GM18861 (cell line): ENCODE data around the gene WDR64.
A peak's percentile ranks its signal among the peaks of the same experiment; 100 is the strongest.
"Not testable (repeated sequence)": the region's sequence is repeated elsewhere in the genome, so short reads cannot be mapped to it uniquely, and the experiment has no call there.

ENCODE experiments used
- ATAC-seq: cut with Tn5 transposase; IDR thresholded peaks from one replicate; pipeline ENCODE4 v1.9.1; 2021; ENCODE audit not compliant: unreplicated experiment

The WDR64 gene

DNA sequence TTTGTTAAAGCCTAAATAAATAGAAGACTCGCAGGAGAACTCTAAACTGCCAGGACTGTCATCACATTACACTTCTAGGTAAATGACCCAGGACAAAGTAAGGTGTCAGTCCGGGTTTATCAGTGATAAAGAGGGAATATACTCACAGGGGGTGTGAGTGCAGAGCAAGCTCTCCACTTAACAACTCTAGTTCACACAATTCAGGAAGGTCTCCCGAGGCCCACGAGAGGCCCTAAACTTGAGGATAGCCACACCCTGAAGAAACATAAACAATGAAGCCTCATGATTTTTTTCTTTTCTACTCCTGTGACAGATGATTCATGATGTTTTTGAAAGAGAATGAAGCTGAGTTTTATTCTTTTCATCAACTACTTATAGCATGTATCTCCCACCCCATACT, 130.3 kb downstream of the WDR64 start:
- ATAC-seq = no peak

DNA sequence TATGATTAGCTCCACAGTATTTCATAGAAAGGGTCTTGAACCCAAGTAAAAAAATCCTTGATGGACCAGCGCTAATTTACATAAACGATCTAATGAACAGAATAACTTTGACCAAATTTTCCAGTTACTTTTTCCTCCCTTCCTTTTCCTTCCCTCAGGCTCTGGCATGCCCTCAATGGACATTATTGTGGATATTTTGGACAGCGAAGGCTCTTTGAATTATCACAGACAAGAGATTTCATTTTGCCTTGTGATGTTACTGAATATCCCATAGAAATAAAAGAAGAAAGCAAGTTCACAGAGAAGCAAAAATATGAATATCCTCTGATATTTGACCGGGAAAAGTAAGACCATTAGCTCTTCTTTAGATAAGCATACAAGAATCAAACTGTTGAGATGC, 135.6 kb downstream of the WDR64 start:
- no peak for ATAC-seq

DNA sequence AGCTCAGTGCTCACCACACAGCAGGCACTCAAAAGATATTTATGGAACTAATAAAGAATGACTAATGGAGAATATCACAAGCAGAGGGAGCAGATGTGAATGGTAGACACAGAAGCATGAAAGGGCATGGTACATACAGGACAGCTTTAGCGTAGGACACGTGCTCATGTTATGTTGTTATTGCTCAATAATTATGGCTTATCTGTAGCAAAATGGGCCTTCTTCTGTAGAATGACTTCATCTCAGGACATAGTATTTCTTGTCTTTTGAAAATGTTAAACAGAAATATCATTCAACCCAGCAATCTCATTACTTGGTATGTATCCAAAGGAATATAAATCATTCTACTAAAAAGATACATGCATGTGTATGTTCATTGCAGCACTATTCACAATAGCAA, 137.0 kb downstream of the WDR64 start:
- no peak for ATAC-seq

DNA sequence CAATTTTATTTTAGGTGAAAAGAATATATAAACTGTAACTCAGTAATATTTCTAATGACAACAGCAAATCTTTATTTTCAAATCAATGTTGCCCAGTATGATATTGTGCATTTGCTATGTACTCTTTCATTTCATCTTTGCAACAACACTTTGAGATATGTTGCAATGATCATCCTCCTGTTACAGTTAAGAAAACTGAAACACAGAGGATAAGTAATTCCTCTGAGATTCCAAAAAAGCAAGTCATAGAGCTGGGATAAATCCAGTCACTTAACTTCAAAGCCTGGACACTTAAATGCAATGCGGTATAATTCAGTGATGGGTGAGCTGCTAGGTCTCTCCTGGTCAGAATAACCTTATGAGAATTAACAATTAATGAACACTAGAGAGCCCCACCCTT, 147.3 kb downstream of the WDR64 start:
- ATAC-seq = no peak

DNA sequence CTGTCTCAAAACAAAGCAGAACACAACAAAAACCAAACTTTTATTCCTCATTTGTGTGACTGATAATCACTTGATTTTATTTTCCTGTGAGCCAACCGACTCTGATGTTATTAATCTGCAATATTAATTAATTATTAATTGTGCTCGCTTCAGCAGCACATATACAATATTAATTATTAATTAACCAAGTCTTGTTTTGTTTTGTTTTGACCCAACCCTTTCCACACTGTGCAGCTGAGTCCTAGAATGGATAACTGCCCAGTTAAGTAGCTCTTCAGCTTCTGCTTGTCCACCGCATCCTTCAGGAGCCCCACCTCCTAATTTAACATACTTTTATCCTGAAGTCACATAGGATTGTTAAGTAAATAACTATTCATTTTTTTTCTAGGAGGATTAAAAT, 148.6 kb downstream of the WDR64 start:
- peak; percentile 59 for ATAC-seq

DNA sequence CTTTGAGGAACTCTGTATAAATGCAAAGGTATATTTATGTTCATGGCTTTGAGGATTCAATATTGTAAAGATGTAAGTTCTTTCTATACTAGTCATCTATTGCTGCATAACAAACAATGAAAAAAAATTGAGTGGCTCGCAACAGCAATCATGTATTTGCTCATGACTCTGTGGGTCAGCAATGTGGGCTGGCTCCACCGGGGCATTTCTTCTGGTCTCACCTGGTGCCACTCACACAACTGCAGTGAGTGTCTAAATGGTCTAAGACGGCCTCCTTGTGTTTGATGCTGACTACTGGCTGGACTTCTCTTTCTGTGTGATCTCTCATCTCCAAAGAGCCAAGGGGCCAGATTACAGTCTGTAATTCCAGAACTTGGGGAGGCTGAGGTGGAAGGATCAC, 150.8 kb downstream of the WDR64 start:
- ATAC-seq = no peak

DNA sequence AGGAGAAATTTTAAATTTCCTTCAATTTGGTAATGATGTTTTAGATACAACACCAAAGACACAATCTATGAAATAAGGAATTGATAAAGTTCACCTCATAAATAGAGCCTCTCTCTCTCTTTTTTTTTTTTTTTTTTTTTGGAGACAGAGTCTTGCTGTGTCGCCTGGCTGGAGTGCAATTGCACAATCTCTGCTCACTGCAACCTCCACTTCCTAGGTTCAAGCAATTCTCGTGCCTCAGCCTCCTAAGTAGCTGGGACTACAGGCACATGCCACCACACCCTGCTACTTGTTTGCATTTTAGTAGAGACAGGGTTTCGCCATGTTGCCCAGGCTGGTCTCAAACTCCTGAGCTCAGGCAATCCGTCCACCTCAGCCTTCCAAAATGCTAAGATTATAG, 152.6 kb downstream of the WDR64 start:
- not testable (repeated sequence) for ATAC-seq

- ATAC-seq = no peak
Observed at GRCh38 chr1:241808265-241808664, 156.2 kb downstream of the WDR64 start.

DNA sequence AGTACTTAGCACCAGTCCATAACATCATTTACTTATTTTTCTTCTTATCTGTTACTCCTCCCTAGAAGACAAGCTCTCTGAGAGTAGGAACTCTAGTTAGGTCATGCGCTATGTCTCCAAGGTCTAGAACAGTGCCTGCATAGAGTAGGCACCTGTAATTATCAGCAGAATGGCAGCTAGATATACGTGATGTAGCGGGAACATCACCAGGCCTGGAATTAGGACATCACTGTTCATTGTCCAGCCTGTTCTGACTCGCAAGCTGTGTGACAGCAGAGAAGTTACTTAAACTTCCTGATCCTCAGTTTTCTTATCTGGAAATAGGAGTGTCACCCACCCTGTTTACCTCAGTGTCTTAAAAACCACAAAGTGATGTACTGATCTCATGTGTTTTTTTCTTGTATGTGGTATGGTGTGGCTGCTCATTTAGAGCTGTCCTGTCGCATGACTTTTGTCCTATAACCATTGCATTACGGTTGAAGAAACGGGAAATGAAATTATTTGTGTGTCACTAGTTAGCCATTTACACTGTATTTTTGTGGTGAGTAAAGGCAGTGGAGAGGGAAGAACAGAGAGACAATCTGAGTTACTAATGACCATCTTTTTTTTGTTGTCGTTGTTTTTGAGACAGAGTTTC, 158.8 kb downstream of the WDR64 start:
- peak; percentile 55 for ATAC-seq

DNA sequence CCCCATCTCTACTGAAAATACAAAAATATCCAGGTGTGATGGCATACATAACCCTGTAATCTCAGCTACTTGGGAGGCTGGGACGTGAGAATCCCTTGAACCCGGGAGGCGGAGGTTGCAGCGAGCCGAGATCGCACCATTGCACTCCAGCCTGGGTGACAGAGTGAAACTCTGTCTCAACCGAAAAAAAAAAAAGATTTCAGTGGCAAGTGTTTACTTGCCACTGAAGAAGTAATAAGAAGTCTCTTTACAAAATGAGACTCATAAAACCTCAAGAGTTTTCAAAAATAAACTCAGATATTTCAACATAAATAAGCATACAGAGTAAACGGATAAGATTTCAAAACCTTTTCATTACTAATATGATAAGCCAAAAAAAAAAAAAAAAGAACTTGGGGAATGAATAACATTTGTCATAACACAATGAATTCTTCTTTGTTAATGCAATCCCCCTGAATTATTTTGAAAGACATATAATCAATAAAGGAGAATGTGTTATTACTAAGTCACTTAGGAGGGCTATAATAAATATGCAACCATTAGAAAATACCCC, 161.8 kb downstream of the WDR64 start:
- no peak for ATAC-seq

- no peak for ATAC-seq
Observed at GRCh38 chr1:241816008-241816407, 163.9 kb downstream of the WDR64 start.

DNA sequence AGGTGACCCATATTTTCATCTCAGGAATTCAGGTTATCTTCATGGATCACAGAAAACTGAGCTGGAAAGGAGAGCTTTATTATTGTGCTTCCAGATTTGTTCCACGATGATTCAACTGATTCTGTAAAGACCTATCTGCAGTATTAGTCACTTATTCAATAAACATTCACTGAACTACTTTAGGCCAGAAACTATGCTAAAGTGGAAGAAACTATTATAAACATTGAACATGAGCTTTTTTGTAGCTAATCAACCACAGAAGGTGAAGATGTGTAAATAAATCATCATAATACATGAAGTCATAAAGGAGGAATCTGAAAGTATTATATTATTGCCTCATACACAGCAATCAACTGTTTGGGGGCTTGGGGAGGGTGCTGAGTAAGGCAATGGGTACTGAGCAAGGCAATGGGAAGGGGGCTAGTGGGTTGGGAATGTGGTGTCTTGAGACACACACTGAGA, 165.3 kb downstream of the WDR64 start:
- ATAC-seq = no peak

GRCh38 chr1:241817956-241818612, 166.0 kb downstream of the WDR64 start:
- no peak for ATAC-seq

DNA sequence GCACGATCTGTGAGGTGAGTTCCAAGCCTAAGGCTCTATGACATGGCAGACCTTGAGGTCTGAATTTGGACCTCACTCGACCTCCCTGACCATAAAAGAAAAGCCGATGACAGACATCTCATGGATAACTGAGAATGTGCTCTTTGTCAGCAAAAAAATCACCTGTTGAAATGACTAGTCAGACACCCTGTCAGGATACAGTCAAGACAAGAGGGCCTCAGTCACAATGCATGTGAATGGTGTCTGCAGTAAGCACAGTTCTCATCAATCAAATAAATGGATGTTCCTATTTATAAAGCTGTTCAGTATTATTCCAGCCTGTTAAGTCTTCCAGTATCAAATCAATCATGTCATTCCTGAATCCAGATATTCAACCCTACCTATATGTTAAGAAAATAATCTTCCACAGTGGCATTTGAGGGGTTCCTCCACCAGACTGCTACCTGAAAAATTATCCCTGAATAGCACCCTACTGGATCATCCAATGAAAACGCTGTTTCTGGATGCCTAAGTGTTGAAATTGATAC, 167.3 kb downstream of the WDR64 start:
- ATAC-seq = no peak

DNA sequence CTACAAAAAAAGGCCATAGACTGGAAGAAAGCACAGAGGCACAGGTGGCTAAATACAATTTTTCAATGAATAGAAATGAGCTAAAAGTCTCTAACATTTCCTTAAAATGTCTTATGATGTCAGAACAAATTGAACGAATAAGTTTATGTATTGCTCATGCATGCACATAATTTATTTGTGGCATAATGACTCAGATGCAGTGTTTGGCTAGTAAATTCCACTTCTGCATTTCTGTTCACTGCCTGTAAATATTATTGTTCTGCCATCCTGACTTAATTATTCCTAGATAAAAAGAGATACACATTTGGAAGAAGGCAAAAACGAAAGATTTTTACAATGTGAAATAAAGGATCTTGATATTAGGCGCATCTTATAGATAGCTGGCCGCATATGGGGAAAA, 169.3 kb downstream of the WDR64 start:
- no peak for ATAC-seq

- ATAC-seq = no peak
Observed at GRCh38 chr1:241822846-241823245, 170.8 kb downstream of the WDR64 start.

DNA sequence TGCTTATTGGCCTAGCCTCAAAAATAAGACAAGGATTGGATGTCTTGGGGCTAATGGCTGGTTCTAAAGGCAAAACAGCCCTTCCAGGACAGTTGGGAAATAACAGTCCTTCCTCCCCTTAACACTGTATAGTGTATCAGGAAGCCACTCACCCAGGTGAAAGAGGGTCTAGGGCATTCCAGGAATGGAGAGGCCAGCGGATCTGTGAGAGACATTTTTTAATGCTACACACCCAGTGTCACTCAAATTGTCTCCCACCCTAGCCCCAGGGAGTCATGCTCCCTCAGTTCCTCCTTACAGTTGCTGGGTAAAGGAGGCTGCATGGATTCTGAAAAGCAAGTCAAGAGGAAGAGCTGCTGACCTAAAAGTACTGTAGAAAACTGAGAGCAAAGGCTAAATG, 171.8 kb downstream of the WDR64 start:
- ATAC-seq = no peak

- ATAC-seq = no peak
Observed at GRCh38 chr1:241825581-241825980, 173.5 kb downstream of the WDR64 start.

DNA sequence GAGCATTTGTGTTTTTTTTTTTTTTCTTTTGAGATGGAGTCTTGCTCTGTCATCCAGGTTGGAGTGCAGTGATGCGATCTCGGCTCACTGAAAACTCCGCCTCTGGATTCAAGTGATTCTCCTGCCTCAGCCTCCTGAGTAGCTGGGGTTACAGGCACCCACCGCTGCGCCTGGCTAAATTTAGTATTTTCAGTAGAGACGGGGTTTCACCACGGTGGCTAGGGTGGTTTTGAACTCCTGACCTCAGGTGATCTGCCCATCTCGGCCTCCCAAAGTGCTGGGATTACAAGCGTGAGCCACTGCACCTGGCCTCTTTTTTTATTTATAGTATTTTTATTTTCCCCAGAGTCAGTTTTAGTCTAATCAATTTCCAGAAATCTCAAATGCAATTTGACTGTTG, 174.5 kb downstream of the WDR64 start:
- ATAC-seq = not testable (repeated sequence)

- no peak for ATAC-seq
Observed at GRCh38 chr1:241827264-241827663, 175.2 kb downstream of the WDR64 start.

DNA sequence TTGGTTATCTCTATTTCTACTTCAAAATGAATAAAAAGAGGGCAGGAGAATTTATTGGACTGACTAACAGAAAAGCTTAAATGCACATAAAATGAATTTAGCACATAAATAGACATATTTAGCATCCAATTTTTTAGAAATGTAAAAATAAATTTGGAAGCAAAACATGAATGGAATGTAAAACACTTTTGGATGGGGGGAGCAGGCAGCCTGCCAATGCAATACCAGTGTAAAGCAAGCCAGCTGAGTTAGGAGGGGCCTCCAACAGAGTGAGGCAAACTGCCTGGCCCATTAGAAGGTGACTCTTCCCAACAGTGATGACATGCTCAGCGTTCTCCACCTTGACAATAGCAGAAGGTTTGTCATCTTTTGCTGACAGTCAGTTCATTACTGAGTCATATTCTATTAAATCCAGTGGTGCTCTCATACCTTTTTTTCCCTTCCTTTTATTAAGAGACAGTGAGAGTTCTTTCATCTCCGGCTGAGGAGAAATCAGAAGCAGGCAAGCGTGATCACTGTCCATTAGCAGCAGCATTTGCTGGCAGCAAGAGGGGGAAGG, 176.5 kb downstream of the WDR64 start:
- no peak for ATAC-seq

- ATAC-seq = no peak
Observed at GRCh38 chr1:241829468-241829867, 177.4 kb downstream of the WDR64 start.
